Stimulated activated CD4-positive, alpha-beta T cell treated with anti-CD3 and anti-CD28 coated beads, Interleukin-12 subunit alpha, Interleukin-12 subunit beta, amount 100 ng/mL, for 48 hours (primary cell): ENCODE data around the gene PRELP.
"Not testable (repeated sequence)": the region's sequence is repeated elsewhere in the genome, so short reads cannot be mapped to it uniquely, and the experiment has no call there.

ENCODE experiments used
- DNase-seq, 3 donors: peaks; one replicate each; pipeline ENCODE4 v3.0.0-alpha.2; 2020; ENCODE audit warnings: low read depth in 2 of 3, low spot score in 1 of 3

PRELP gene

DNA sequence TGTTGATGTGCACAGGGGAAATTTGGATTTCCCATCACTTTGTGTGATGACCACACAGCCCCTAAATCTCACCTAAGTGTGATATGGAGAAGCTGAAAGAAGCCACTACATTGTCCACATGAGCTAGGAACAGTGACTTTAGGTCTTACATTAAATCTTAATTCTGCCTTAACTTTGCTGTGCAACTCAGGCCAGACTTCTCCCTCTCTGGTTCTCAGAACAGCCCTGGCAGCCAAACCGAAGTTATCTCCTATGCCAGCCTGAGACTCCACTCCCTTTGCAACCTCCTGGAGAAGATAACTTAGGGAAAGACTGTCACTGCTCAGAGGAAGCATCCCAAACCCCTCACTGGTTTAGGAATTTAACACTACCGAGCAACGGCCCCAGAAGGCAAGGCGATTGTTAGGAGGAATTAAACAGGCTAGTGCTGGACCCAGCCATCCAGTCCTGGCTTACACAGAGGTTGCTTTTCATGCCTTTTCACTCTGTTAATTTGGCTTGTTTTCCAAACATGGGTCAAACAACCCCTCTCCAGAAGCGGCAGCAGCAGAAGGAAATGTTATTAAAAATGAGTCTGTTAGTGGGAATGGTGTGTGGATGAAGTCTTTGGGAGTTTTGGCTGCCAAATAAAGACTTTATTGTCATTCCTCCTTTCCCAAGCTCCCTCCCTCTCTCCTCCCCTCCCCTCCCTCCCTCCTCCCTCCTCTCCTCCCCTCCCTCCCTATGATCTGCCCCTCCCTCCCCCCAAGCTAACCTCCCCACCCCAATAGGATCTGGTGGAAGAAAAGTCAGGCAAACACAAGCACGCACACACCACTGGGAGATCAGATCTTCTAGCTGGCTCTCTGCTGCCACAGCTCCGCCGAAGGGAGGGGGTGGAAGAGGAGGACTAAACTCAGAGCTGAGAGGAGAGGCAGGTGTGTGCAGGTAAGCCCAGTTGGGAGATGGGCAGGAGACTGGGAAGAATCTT is at the start of gene PRELP:
Gene PRELP (plus strand): TSS at position 795 of the 970 bp plus-strand sequence. CDS start 7,379 bp downstream, outside the sequence.
- DNase-seq = no peak

- DNase-seq = no peak
Measured at GRCh38 chr1:203426366-203426765, 49.2 kb upstream of the PRELP start.

- no peak for DNase-seq
Measured at GRCh38 chr1:203426870-203427269, 48.7 kb upstream of the PRELP start.

GRCh38 chr1:203427451-203427850 is 48.2 kb upstream of the PRELP start:
- no peak for DNase-seq

GRCh38 chr1:203428981-203429599 is 46.5 kb upstream of the PRELP start:
- DNase-seq = no peak

DNA sequence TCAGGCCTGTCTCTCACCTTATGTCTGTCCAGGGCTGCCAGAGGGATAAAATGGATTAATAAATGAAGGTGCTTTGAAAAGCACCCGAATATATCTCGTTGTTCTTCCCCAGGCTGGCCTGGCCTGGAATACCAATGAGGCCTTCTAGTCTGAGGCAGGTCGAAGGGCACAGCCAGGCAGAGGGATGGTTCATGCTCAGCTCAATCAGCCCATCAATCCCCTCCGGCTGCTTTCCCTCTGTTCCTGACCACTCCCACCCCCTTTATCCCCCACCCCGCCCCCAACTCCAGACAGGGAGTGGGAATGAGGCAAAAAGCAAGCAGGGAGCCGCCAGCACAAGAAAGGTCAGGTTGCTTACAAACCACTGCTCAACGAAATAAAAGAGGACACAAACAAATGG is 40.0 kb upstream of the PRELP start:
- DNase-seq = no peak

GRCh38 chr1:203437696-203438315 is 37.8 kb upstream of the PRELP start:
- no peak for DNase-seq

GRCh38 chr1:203439131-203439730 is 36.4 kb upstream of the PRELP start:
- DNase-seq = no peak

DNA sequence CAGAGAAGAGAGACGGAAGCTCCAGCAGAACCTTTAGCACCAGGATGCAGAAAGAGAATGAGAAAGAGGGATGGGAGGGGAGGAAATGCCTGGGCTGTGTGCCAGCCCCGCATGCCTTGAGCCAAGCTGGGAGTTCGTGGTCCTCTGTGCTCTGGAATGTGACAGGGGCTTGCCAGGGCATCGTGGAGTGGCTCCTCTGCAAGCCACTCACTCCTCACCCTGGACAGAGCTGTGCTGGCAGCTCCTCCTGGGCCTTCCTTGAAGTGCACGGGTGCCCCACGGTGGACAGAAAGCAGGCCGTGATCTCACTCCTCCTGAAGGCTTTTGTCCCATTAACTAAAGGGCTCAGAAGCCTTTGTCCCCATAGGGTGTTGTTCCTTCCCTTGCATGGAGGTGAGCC is 34.8 kb upstream of the PRELP start:
- no peak for DNase-seq

- DNase-seq = no peak
Measured at GRCh38 chr1:203441766-203442165, 33.8 kb upstream of the PRELP start.

GRCh38 chr1:203442821-203443220 is 32.8 kb upstream of the PRELP start:
- no peak for DNase-seq

DNA sequence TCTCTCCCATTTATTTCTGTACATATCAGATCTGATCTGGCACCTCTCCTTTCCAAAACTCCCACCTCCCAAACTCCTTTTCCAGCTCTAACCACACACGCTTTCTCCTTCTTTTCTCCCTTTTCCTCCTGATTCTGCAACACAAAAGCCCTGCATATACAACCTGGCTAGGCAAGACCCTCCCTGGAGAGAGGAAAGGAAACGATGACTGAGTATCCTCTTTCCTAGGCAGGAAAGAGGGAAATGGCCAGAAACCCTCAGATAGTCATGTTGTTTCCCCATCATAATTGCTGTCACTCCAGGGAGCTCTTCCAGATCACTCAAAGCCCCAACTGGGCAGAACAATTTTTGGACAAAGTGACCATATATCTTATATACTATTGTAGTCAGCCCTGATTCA is 32.3 kb upstream of the PRELP start:
- no peak for DNase-seq

- no peak for DNase-seq
Measured at GRCh38 chr1:203444171-203444576, 31.4 kb upstream of the PRELP start.

GRCh38 chr1:203447151-203447550 is 28.5 kb upstream of the PRELP start:
- DNase-seq = no peak

- DNase-seq = not testable (repeated sequence)
Measured at GRCh38 chr1:203447598-203447997, 28.0 kb upstream of the PRELP start.

- DNase-seq = no peak
Measured at GRCh38 chr1:203448521-203449061, 27.0 kb upstream of the PRELP start.

DNA sequence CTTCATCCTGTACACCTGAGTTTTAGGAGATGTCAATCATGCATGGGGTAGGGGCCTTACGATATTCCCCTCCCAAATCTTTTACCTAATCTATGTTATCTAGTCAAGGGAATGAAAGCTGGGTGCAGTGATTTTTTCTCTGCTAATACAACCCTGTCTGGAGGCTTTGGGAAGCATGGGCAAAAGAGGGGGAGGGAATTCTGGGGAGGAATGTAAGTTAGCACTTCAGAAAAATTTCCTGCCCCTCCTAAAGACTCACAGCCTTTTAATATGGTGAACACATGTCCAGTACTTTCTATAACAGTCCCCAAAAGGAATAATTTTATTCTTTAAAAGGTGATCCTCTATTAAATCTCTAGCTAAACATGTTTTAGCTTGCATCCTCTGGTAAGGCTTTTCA is 25.6 kb upstream of the PRELP start:
- DNase-seq = no peak

GRCh38 chr1:203450479-203451149 is 25.0 kb upstream of the PRELP start:
- no peak for DNase-seq

DNA sequence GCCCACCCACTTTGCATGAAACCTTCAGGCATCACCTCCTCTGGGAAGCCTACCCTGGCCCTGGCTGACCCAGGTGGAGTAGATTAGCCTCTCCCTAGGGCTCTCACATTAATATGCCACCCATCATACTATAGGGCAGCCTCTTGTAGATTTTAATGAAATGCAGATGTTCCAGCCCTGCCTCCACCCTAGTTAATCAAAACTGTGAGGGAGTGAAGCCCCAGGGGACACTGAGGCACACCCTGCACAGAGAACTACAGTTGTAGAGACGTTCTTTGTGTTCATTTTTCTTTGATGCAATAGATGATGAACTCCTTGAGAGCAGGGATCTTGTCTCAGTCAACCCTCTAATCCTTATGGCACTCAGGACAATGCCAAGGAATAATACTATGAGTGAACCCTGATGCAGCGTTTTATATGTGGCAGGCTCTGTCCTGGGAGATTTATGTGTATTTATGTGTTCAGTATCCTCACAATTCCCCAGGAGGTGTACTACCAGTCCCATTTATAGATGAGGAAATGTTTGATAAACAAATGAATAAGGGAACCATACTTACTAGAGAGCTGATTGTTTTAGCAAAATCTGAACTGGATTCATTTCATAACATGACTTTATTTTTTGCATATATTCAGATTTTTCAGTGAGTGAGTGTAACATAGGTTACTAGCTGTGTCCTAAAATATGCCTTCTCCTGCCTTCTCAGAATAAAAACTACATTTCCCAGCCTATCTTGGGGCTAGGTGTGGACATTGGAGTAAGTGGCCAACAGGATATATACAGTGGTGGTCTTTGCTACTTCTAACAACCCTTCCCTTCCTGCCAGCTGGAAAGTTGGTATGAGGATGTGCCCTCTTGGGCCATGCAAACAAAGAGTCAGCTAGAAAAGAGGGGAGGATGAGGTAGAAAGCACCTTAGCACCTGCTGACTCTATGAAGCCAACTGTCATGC is 23.5 kb upstream of the PRELP start:
- no peak for DNase-seq

- no peak for DNase-seq
Measured at GRCh38 chr1:203453016-203453415, 22.6 kb upstream of the PRELP start.
